Tibial nerve (tissue), 4 donors: Measurements from ENCODE around the gene CDK6. TPM values are rescaled to one million over a fixed set of nuclear protein-coding genes. Genes with fewer than 3 reads are reported as not detected.

ENCODE experiments used
- DNase-seq, 2 donors: peaks; one replicate each; pipeline ENCODE4 v3.0.0-alpha.2; 2019; ENCODE audit warnings: low spot score in 2 of 2
- H3K27ac ChIP-seq, 4 donors: fragments of 200-600 bp; sonication (generic) in 3 of 4; one replicate each; pipeline ENCODE4 v1.5.1; 2017 to 2019; ENCODE audit warnings: mild to moderate bottlenecking in 1 of 4
- H3K27me3 ChIP-seq, 2 donors: fragments of 200-600 bp; sonication (generic) in 1 of 2; one replicate each; pipeline versions ENCODE4 v1.5.1 to v1.6.0; 2017 to 2019
- H3K36me3 ChIP-seq, 3 donors: fragments of 200-600 bp; sonication (generic); one replicate each; pipeline ENCODE4 v1.5.1; 2018 to 2019
- H3K4me1 ChIP-seq, 4 donors: fragments of 200-600 bp; sonication (generic) in 3 of 4; one replicate each; pipeline ENCODE4 v1.5.1; 2017 to 2019
- H3K4me3 ChIP-seq, 4 donors: fragments of 200-600 bp; sonication (generic) in 3 of 4; one replicate each; pipeline ENCODE4 v1.5.1; 2017 to 2019; ENCODE audit warnings: mild to moderate bottlenecking in 1 of 4, moderate library complexity in 1 of 4
- H3K9me3 ChIP-seq, 4 donors: fragments of 200-600 bp; sonication (generic) in 3 of 4; one replicate each; pipeline ENCODE4 v1.5.1; 2017 to 2019
- CTCF ChIP-seq, 5 experiments: fragments of 200-600 bp in 3 of 5; fragments of 450-650 bp in 2 of 5; sonication (generic) in 3 of 5; IDR thresholded peaks; one replicate each; pipeline ENCODE4 v1.5.1; 2016 to 2019; ENCODE audit warnings: antibody characterized with exemption in 5 of 5, mild to moderate bottlenecking in 3 of 5, moderate library complexity in 2 of 5
- EP300 ChIP-seq, 2 donors: sonication (generic); formaldehyde crosslinking; IDR thresholded peaks; one replicate each; pipeline ENCODE4 v1.6.1; 2017; ENCODE audit warnings: antibody characterized with exemption in 2 of 2, mild to moderate bottlenecking in 1 of 2
- POLR2A ChIP-seq, 2 donors: fragments of 450-650 bp; IDR thresholded peaks; one replicate each; pipeline ENCODE4 v1.6.1; 2017; ENCODE audit warnings: antibody characterized with exemption in 2 of 2, mild to moderate bottlenecking in 2 of 2, moderate library complexity in 2 of 2
- WGBS, 2 donors: methylation state at CpG; one replicate each; pipeline ENCODE4 v1.1.5; 2018; 5-methylcytosine and 5-hydroxymethylcytosine counted together
- total RNA-seq, 4 donors: library from RNA; depleted of rRNA; stranded (reverse); fragments of >200 nt; gene quantifications; one replicate each; pipeline ENCODE4 v1.1.0, GENCODE V29; 2016

CDK6 gene
- total RNA-seq, 4 donors from 2014 or later = 14.4 to 45.4 (median 26.6) TPM

- Histone ChIP-seq H3K27ac (peak overlapping the region; percentile 74 to 93 (median 85)), H3K4me1 (peaks cover 2 to 15% (median 4%) of the 10 kb centered on the region in 4 donors), H3K27me3 (no peaks in the 10 kb centered on the region), H3K9me3 (no peaks in the 10 kb centered on the region), H3K36me3 (no peaks in the 10 kb centered on the region), H3K4me3 (peak overlapping the region; percentile 70 to 92 (median 80))
- TF ChIP-seq CTCF (IDR thresholded peaks at IDR 0.05) = no peak
- TF ChIP-seq EP300 (IDR thresholded peaks at IDR 0.05) = no peak
- no peak for TF ChIP-seq POLR2A (IDR thresholded peaks at IDR 0.05)
- DNase-seq = no peak
- WGBS, 2 donors = 1% methylated on average over 16 of the region's 16 CpGs
These were observed 802 bp upstream of the CDK6 start for GRCh38 chr7:92837000-92837749.

- Histone ChIP-seq H3K27ac (peak overlapping the region; percentile 74 to 93 (median 85)), H3K36me3 (no peaks in the 10 kb centered on the region), H3K4me3 (peak overlapping the region; percentile 70 to 92 (median 80)), H3K4me1 (peaks cover 3 to 27% (median 9%) of the 10 kb centered on the region in 4 donors), H3K9me3 (no peaks in the 10 kb centered on the region), H3K27me3 (no peaks in the 10 kb centered on the region)
- peak in 1 of 2 donors; percentile 17 for DNase-seq
- TF ChIP-seq CTCF (IDR thresholded peaks at IDR 0.05) (no peak), EP300 (IDR thresholded peaks at IDR 0.05) (no peak), POLR2A (IDR thresholded peaks at IDR 0.05) (no peak)
- 0 to 1% methylated on average over 24 to 30 of the region's 32 CpGs for WGBS, 2 donors
These were observed 403 bp downstream of the CDK6 start for GRCh38 chr7:92835851-92836488.

- Histone ChIP-seq H3K4me1 (peaks cover 3 to 33% (median 10%) of the 10 kb centered on the region in 4 donors), H3K9me3 (no peaks in the 10 kb centered on the region), H3K4me3 (peak overlapping the region; percentile 70 to 92 (median 80)), H3K27ac (peak overlapping the region; percentile 74 to 93 (median 85)), H3K27me3 (no peaks in the 10 kb centered on the region), H3K36me3 (no peaks in the 10 kb centered on the region)
- DNase-seq = peak in 1 of 2 donors; percentile 49
- no peak for TF ChIP-seq CTCF (IDR thresholded peaks at IDR 0.05)
- TF ChIP-seq POLR2A (IDR thresholded peaks at IDR 0.05) = peak in 1 of 2 donors; percentile 18
- peak in 1 of 2 donors; percentile 28 for TF ChIP-seq EP300 (IDR thresholded peaks at IDR 0.05)
- 0 to 1% methylated on average over 23 to 39 of the region's 43 CpGs for WGBS, 2 donors
These were observed 1.0 kb downstream of the CDK6 start for GRCh38 chr7:92835261-92835850.

- H3K27ac ChIP-seq = peak overlapping the region; percentile 74 to 93 (median 85)
- no peak for TF ChIP-seq CTCF (IDR thresholded peaks at IDR 0.05)
- peak in 1 of 2 donors; percentile 21 for DNase-seq
These were observed 1.7 kb downstream of the CDK6 start for GRCh38 chr7:92834507-92835260.

More at GRCh38 chr7:92834507-92835260, 1.7 kb downstream of the CDK6 start:
- H3K27me3 ChIP-seq = no peaks in the 10 kb centered on the region
- H3K9me3 ChIP-seq = no peaks in the 10 kb centered on the region
- H3K36me3 ChIP-seq = no peaks in the 10 kb centered on the region
- H3K4me3 ChIP-seq = peak overlapping the region; percentile 70 to 92 (median 80)
- WGBS, 2 donors = 0 to 1% methylated on average over 22 to 48 of the region's 53 CpGs
- H3K4me1 ChIP-seq = peaks cover 3 to 39% (median 10%) of the 10 kb centered on the region in 4 donors
